Measurements from ENCODE around the gene ITGA11. TPM values are rescaled to one million over a fixed set of nuclear protein-coding genes. Genes with fewer than 3 reads are reported as not detected.

The ITGA11 gene
- total and polyA plus RNA-seq, 2 experiments from 2014 or later = 0.03 to 0.40 TPM

GRCh38 chr15:68445351-68445750, 13.4 kb upstream of the ITGA11 start:
- DNase-seq (ENCODE audit: low spot score) (no peak), ATAC-seq (no peak)
- Histone ChIP-seq H3K79me2 (replicated peaks; ENCODE audit: insufficient read depth) (no peaks in the 10 kb centered on the region), H3K9me2 (ENCODE audit: insufficient read depth) (peaks cover 6% of the 10 kb centered on the region; the same call in 1 of the 2 replicates), H4K20me1 (replicated peaks; ENCODE audit: insufficient read depth) (no peaks in the 10 kb centered on the region), H3F3A (replicated peaks; ENCODE audit: low read depth) (no peaks in the 10 kb centered on the region), H3K4me3 (no peak overlapping the region), H3K36me3 (ENCODE audit: insufficient read depth) (no peaks in the 10 kb centered on the region), H3K4me2 (no peak overlapping the region), H3K4me1 (ENCODE audit: insufficient read depth) (0 out of 2 replicates have a peak, but pooled peaks cover 3% of the 10 kb centered on the region), H2AFZ (no peak overlapping the region), H3K27me3 (ENCODE audit: insufficient read depth) (no peaks in the 10 kb centered on the region), H3K27ac (ENCODE audit: low read depth) (no peak overlapping the region)
- TF ChIP-seq ZNF462 (CRISPR knock-in tag; IDR thresholded peaks at IDR 0.05) = no peak
- TF ChIP-seq ZNF331 (CRISPR knock-in tag; IDR thresholded peaks at IDR 0.05; ENCODE audit: low read depth) = no peak
- Mint-ChIP-seq H3K4me3 (no peak overlapping the region), H3K36me3 (ENCODE audit: low read depth) (no peaks in the 10 kb centered on the region), H3K27me3 (ENCODE audit: insufficient read depth, low read depth, poor library complexity) (peaks cover 6% of the 10 kb centered on the region), H3K27ac (no peak overlapping the region), H3K9me3 (no peaks in the 10 kb centered on the region), H3K4me1 (no peaks in the 10 kb centered on the region)

- Mint-ChIP-seq H3K36me3 (ENCODE audit: low read depth) (no peaks in the 10 kb centered on the region), H3K27ac (no peak overlapping the region), H3K4me3 (no peak overlapping the region), H3K27me3 (ENCODE audit: insufficient read depth, low read depth, poor library complexity) (peaks cover 6% of the 10 kb centered on the region), H3K9me3 (no peaks in the 10 kb centered on the region), H3K4me1 (no peaks in the 10 kb centered on the region)
- H3K27me3 ChIP-seq (ENCODE audit: insufficient read depth) = no peaks in the 10 kb centered on the region
- no peaks in the 10 kb centered on the region for H3F3A ChIP-seq (replicated peaks; ENCODE audit: low read depth)
- ATAC-seq (no peak), DNase-seq (ENCODE audit: low spot score) (no peak)
- H3K9me2 ChIP-seq (ENCODE audit: insufficient read depth) = peaks cover 6% of the 10 kb centered on the region; the same call in 1 of the 2 replicates
- H2AFZ ChIP-seq = no peak overlapping the region
- 0 out of 2 replicates have a peak, but pooled peaks cover 2% of the 10 kb centered on the region for H3K4me1 ChIP-seq (ENCODE audit: insufficient read depth)
- H3K27ac ChIP-seq (ENCODE audit: low read depth) = no peak overlapping the region
- H3K79me2 ChIP-seq (replicated peaks; ENCODE audit: insufficient read depth) = no peaks in the 10 kb centered on the region
- no peaks in the 10 kb centered on the region for H4K20me1 ChIP-seq (replicated peaks; ENCODE audit: insufficient read depth)
- no peaks in the 10 kb centered on the region for H3K36me3 ChIP-seq (ENCODE audit: insufficient read depth)
- no peak overlapping the region for H3K4me2 ChIP-seq
- H3K4me3 ChIP-seq = no peak overlapping the region
- no peak for TF ChIP-seq ZNF114 (CRISPR knock-in tag; IDR thresholded peaks at IDR 0.05)
- no peak for TF ChIP-seq CREB1 (CRISPR knock-in tag; IDR thresholded peaks at IDR 0.05; ENCODE audit: low read depth)
- no peak for TF ChIP-seq ETS1 (IDR thresholded peaks at IDR 0.05)
- no peak for TF ChIP-seq EZH2phosphoT487 (IDR thresholded peaks at IDR 0.05; ENCODE audit: unreplicated experiment)
- no peak for TF ChIP-seq ZNF331 (CRISPR knock-in tag; IDR thresholded peaks at IDR 0.05; ENCODE audit: low read depth)
- TF ChIP-seq REST (IDR thresholded peaks at IDR 0.05; ENCODE audit: unreplicated experiment) = no peak
- TF ChIP-seq CTCF (conservative IDR thresholded peaks at IDR 0.05; ENCODE audit: low read depth in 2 of 2) = no peak
- no peak for TF ChIP-seq STAT1 (IDR thresholded peaks at IDR 0.05; ENCODE audit: unreplicated experiment)
These were observed 12.4 kb upstream of the ITGA11 start for GRCh38 chr15:68444336-68444735.

Data from GM23338 (cell line).